NCI-H69 (cell line): ENCODE results near the gene PTGER2.

Experiments
- DNase-seq: peaks from one replicate; lab custom pipeline; 2025; lab: John Stamatoyannopoulos, UW

Gene PTGER2

GRCh38 chr14:52339262-52339661 lies 25.1 kb downstream of the PTGER2 start:
- DNase-seq, result no peak

GRCh38 chr14:52342849-52343596 lies 28.9 kb downstream of the PTGER2 start:
- DNase-seq, result no peak

GRCh38 chr14:52346778-52347177 lies 32.7 kb downstream of the PTGER2 start:
- DNase-seq, result no peak

GRCh38 chr14:52348279-52348678 lies 34.2 kb downstream of the PTGER2 start:
- DNase-seq, result no peak

GRCh38 chr14:52348776-52349175 lies 34.7 kb downstream of the PTGER2 start:
- DNase-seq, result no peak

- no peak for DNase-seq
Observed at GRCh38 chr14:52349731-52350130, 35.6 kb downstream of the PTGER2 start.

GRCh38 chr14:52350445-52350844 lies 36.3 kb downstream of the PTGER2 start:
- no peak for DNase-seq

- no peak for DNase-seq
Observed at GRCh38 chr14:52351233-52352060, 37.3 kb downstream of the PTGER2 start.

GRCh38 chr14:52352061-52352491 lies 38.0 kb downstream of the PTGER2 start:
- DNase-seq, result no peak

GRCh38 chr14:52352569-52352968 lies 38.5 kb downstream of the PTGER2 start:
- no peak for DNase-seq

- no peak for DNase-seq
Observed at GRCh38 chr14:52354242-52354641, 40.1 kb downstream of the PTGER2 start.

- no peak for DNase-seq
Observed at GRCh38 chr14:52355016-52355431, 40.9 kb downstream of the PTGER2 start.

GRCh38 chr14:52355526-52355925 lies 41.4 kb downstream of the PTGER2 start:
- DNase-seq, result no peak

GRCh38 chr14:52356025-52356424 lies 41.9 kb downstream of the PTGER2 start:
- DNase-seq, result peak; percentile 95

- DNase-seq, result no peak
Observed at GRCh38 chr14:52360831-52361230, 46.7 kb downstream of the PTGER2 start.

GRCh38 chr14:52363041-52363704 lies 49.1 kb downstream of the PTGER2 start:
- no peak for DNase-seq

- no peak for DNase-seq
Observed at GRCh38 chr14:52363961-52364360, 49.8 kb downstream of the PTGER2 start.

- no peak for DNase-seq
Observed at GRCh38 chr14:52365071-52365470, 51.0 kb downstream of the PTGER2 start.

- DNase-seq, result no peak
Observed at GRCh38 chr14:52366796-52367315, 52.7 kb downstream of the PTGER2 start.

GRCh38 chr14:52369305-52369801 lies 55.2 kb downstream of the PTGER2 start:
- DNase-seq, result no peak

- DNase-seq, result no peak
Observed at GRCh38 chr14:52370406-52370935, 56.4 kb downstream of the PTGER2 start.

- DNase-seq, result no peak
Observed at GRCh38 chr14:52377940-52378339, 63.8 kb downstream of the PTGER2 start.
